Fibroblast of lung (primary cell): ENCODE results near the gene IL23R.

Experiments used
- EZH2 ChIP-seq: IDR thresholded peaks from 2 replicates; pipeline ENCODE4 v1.5.1; 2012; ENCODE audit warnings: low read length, control low read depth, mild to moderate bottlenecking; ENCODE audit errors: missing control alignments
- TF ChIP-seq, protein P1 (sequence below), 2 donors: IDR thresholded peaks in 1 of 2; conservative IDR thresholded peaks in 1 of 2; 1 replicate in 1 of 2; 2 replicates in 1 of 2; pipeline ENCODE4 v1.5.1; 2011 to 2012; ENCODE audit warnings: low read length in 2 of 2, control low read depth in 1 of 2, inconsistent platforms in 1 of 2, low read depth in 1 of 2, mild to moderate bottlenecking in 1 of 2

DNA sequence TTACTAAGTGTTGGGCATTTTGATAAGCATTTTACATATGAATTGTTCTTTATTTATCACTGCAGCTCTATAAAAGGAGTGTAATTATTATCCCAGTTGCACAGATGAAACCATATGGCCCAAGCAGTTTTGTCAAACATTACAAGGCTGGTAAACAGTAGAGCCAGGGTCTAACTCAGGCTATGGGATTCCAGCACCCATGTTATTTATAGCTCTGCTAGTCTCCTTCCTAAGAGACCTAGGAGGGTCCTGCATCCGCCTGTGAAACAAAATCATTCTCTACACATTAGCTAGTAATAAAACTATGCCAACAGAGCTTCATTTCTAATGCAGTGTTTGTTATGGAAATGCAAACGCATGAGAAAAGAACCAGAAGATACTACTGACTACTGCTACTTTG lies 58.6 kb downstream of the IL23R start:
- TF ChIP-seq, protein P1, sequence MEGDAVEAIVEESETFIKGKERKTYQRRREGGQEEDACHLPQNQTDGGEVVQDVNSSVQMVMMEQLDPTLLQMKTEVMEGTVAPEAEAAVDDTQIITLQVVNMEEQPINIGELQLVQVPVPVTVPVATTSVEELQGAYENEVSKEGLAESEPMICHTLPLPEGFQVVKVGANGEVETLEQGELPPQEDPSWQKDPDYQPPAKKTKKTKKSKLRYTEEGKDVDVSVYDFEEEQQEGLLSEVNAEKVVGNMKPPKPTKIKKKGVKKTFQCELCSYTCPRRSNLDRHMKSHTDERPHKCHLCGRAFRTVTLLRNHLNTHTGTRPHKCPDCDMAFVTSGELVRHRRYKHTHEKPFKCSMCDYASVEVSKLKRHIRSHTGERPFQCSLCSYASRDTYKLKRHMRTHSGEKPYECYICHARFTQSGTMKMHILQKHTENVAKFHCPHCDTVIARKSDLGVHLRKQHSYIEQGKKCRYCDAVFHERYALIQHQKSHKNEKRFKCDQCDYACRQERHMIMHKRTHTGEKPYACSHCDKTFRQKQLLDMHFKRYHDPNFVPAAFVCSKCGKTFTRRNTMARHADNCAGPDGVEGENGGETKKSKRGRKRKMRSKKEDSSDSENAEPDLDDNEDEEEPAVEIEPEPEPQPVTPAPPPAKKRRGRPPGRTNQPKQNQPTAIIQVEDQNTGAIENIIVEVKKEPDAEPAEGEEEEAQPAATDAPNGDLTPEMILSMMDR (conservative IDR thresholded peaks at IDR 0.05 in 1 of 2, IDR thresholded peaks at IDR 0.05 in 1 of 2; ENCODE audit: low read depth in 1 of 2, low read length in 2 of 2), result no peak
- TF ChIP-seq EZH2, result no peak
